AG04449 (cell line): ENCODE results near the gene CD79B.

Source experiments
- CTCF ChIA-PET: fragments of 350-600 bp; formaldehyde crosslinking; extraction: SDS; loops from one replicate; lab custom pipeline; 2021; ENCODE audit warnings: antibody characterized with exemption; lab: Yijun Ruan, JAX
- POLR2A ChIA-PET: fragments of 400-600, 350-600 bp; formaldehyde crosslinking; extraction: SDS; loops from one replicate; lab custom pipeline; 2020; ENCODE audit warnings: antibody characterized with exemption, inconsistent platforms; lab: Yijun Ruan, JAX
- DNase-seq: peaks from one replicate; pipeline ENCODE4 v3.0.0-alpha.2; 2010; ENCODE audit warnings: low read depth, low spot score
- H3K4me3 ChIP-seq: 2 replicates; pipeline ENCODE4 v1.5.1; 2011; ENCODE audit warnings: low read depth, mild to moderate bottlenecking, control low read depth, low read length
- CTCF ChIP-seq: IDR thresholded peaks from one replicate; pipeline ENCODE4 v1.5.1; 2011; ENCODE audit warnings: mild to moderate bottlenecking, moderate library complexity, low read length, control low read depth, inconsistent platforms; ENCODE audit not compliant: insufficient read depth; ENCODE audit errors: missing control alignments

The CD79B gene

GRCh38 chr17:63939884-63940283 lies 7.8 kb upstream of the CD79B start:
- no peak for TF ChIP-seq CTCF
- DNase-seq = no peak
- POLR2A ChIA-PET = no interaction called here
- H3K4me3 ChIP-seq = no peak overlapping the region
- CTCF ChIA-PET = interaction anchor here (0.6 to 1.4 kb wide), 5 partner anchors 20 to 278 kb away, joined by 3 to 6 read pairs (median 3); partner anchors contain the start of gene CSHL1

GRCh38 chr17:63939401-63939800 lies 7.3 kb upstream of the CD79B start:
- CTCF ChIA-PET = interaction anchor here (0.6 to 1.4 kb wide), 4 partner anchors 20 to 278 kb away, joined by 3 to 6 read pairs (median 3); partner anchors contain the start of gene CSHL1
- no peak for DNase-seq
- POLR2A ChIA-PET = no interaction called here

GRCh38 chr17:63937920-63938319 lies 5.8 kb upstream of the CD79B start:
- DNase-seq = no peak
- CTCF ChIA-PET = interaction anchor here (1.0 to 2.3 kb wide), 2 partner anchors 9 to 18 kb away, joined by 4 to 12 read pairs; no protein-coding TSS in a partner anchor
- no peak for TF ChIP-seq CTCF
- POLR2A ChIA-PET = no interaction called here
- no peak overlapping the region for H3K4me3 ChIP-seq

More at GRCh38 chr17:63939401-63939800, 7.3 kb upstream of the CD79B start:
- TF ChIP-seq CTCF = no peak
- no peak overlapping the region for H3K4me3 ChIP-seq

GRCh38 chr17:63937319-63937718 lies 5.2 kb upstream of the CD79B start:
- ChIA-PET POLR2A (no interaction called here), CTCF (interaction anchor here (0.7 to 2.3 kb wide), 3 partner anchors 9 to 91 kb away, joined by 4 to 12 read pairs (median 6); no protein-coding TSS in a partner anchor)
- TF ChIP-seq CTCF = no peak
- no peak for DNase-seq
- H3K4me3 ChIP-seq = no peak overlapping the region

GRCh38 chr17:63934183-63935112 lies 2.3 kb upstream of the CD79B start:
- no peak for TF ChIP-seq CTCF
- no peak overlapping the region for H3K4me3 ChIP-seq
- ChIA-PET CTCF (interaction anchor here (1.0 to 8.9 kb wide), 7 partner anchors 11 to 199 kb away, joined by 3 to 55 read pairs (median 5); partner anchors contain the start of genes CSHL1 and GH1), POLR2A (no interaction called here)
- no peak for DNase-seq

- POLR2A ChIA-PET = no interaction called here
- H3K4me3 ChIP-seq = no peak overlapping the region
- no peak for DNase-seq
- CTCF ChIA-PET = interaction anchor here (1.0 to 8.9 kb wide), 7 partner anchors 10 to 200 kb away, joined by 3 to 55 read pairs (median 5); partner anchors contain the start of genes CSHL1 and GH1
- no peak for TF ChIP-seq CTCF
Measured at GRCh38 chr17:63933598-63933997, 1.5 kb upstream of the CD79B start.
